ENCODE measurements around the gene GYG2. TPM values are rescaled to one million over a fixed set of nuclear protein-coding genes. Genes with fewer than 3 reads are reported as not detected.

Gene GYG2
- total RNA-seq, 1 donor from 2014 or later = 75.6 TPM

DNA sequence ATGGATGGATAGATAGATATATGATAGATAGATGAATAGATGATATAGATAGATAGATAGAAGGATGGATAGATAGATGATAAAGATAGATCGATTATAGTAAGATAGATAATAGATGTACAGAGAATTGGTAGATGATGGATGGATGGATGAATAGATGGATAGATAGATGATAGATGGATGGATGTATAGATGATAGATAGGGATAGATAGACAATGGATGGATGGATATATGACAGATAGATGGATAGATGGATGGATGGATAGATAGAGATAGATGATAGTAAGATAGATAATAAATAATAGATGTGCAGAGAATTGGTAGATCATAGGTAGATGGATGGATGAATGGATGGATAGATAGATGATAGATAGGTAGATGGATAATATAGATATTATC lies 12.2 kb downstream of the GYG2 start:
- H3K36me3 Mint-ChIP-seq (ENCODE audit: low read depth) = peaks cover 63% of the 10 kb centered on the region
- no peak for TF ChIP-seq CTCF (conservative IDR thresholded peaks at IDR 0.05)
- H3K27me3 Mint-ChIP-seq (ENCODE audit: low read depth) = no peaks in the 10 kb centered on the region
- no peak for DNase-seq (ENCODE audit: low read depth, low spot score)
- no peak overlapping the region for H3K27ac Mint-ChIP-seq (ENCODE audit: unreplicated experiment)
- peaks cover 7% of the 10 kb centered on the region for H3K4me1 Mint-ChIP-seq
- H3K4me3 Mint-ChIP-seq = no peak overlapping the region
- peaks cover 35% of the 10 kb centered on the region for H3K9me3 Mint-ChIP-seq

DNA sequence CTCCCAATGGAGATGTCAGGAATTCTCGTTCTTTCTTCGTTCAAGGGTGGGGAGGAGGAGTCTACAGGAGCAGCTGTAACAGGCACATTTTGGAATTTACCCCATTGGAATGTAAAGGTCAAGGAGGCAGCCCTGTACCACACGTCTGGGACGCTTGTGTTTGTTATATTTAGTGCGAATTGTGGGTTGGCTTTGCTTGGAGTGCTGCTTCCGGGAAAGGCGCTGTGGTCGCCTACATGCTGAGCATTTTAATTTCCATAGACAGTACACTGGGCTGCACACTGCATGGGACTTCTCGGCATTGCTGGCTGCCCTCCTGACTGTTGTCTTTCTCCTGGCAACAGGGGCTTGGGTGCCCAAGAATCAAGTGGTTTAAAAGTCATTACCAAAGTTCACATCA lies 12.8 kb downstream of the GYG2 start:
- Mint-ChIP-seq H3K36me3 (ENCODE audit: low read depth) (peaks cover 60% of the 10 kb centered on the region), H3K27me3 (ENCODE audit: low read depth) (no peaks in the 10 kb centered on the region), H3K9me3 (peaks cover 33% of the 10 kb centered on the region), H3K27ac (ENCODE audit: unreplicated experiment) (no peak overlapping the region), H3K4me1 (peaks cover 7% of the 10 kb centered on the region), H3K4me3 (no peak overlapping the region)
- no peak for TF ChIP-seq CTCF (conservative IDR thresholded peaks at IDR 0.05)
- no peak for DNase-seq (ENCODE audit: low read depth, low spot score)

GRCh38 chrX:2846992-2847391 lies 18.3 kb downstream of the GYG2 start:
- Mint-ChIP-seq H3K27ac (ENCODE audit: unreplicated experiment) (no peak overlapping the region), H3K36me3 (ENCODE audit: low read depth) (peaks cover 23% of the 10 kb centered on the region), H3K4me3 (no peak overlapping the region), H3K9me3 (peaks cover 7% of the 10 kb centered on the region), H3K27me3 (ENCODE audit: low read depth) (no peaks in the 10 kb centered on the region), H3K4me1 (peaks cover 19% of the 10 kb centered on the region)
- no peak for TF ChIP-seq CTCF (conservative IDR thresholded peaks at IDR 0.05)
- DNase-seq (ENCODE audit: low read depth, low spot score) = no peak

- H3K9me3 Mint-ChIP-seq = peaks cover 3% of the 10 kb centered on the region
- peak overlapping the region; percentile 58 for H3K27ac Mint-ChIP-seq (ENCODE audit: unreplicated experiment)
- H3K27me3 Mint-ChIP-seq (ENCODE audit: low read depth) = no peaks in the 10 kb centered on the region
- no peak for TF ChIP-seq CTCF (conservative IDR thresholded peaks at IDR 0.05)
- DNase-seq (ENCODE audit: low read depth, low spot score) = no peak
- H3K36me3 Mint-ChIP-seq (ENCODE audit: low read depth) = peaks cover 20% of the 10 kb centered on the region
- H3K4me3 Mint-ChIP-seq = peak overlapping the region; percentile 9
- H3K4me1 Mint-ChIP-seq = peaks cover 19% of the 10 kb centered on the region
Observed at GRCh38 chrX:2848871-2849301, 20.2 kb downstream of the GYG2 start.

- DNase-seq (ENCODE audit: low read depth, low spot score) = no peak
- Mint-ChIP-seq H3K4me3 (no peak overlapping the region), H3K27ac (ENCODE audit: unreplicated experiment) (no peak overlapping the region), H3K9me3 (peaks cover 2% of the 10 kb centered on the region), H3K4me1 (no peaks in the 10 kb centered on the region), H3K36me3 (ENCODE audit: low read depth) (peaks cover 40% of the 10 kb centered on the region), H3K27me3 (ENCODE audit: low read depth) (no peaks in the 10 kb centered on the region)
- no peak for TF ChIP-seq CTCF (conservative IDR thresholded peaks at IDR 0.05)
Observed at GRCh38 chrX:2854918-2855317, 26.2 kb downstream of the GYG2 start.

DNA sequence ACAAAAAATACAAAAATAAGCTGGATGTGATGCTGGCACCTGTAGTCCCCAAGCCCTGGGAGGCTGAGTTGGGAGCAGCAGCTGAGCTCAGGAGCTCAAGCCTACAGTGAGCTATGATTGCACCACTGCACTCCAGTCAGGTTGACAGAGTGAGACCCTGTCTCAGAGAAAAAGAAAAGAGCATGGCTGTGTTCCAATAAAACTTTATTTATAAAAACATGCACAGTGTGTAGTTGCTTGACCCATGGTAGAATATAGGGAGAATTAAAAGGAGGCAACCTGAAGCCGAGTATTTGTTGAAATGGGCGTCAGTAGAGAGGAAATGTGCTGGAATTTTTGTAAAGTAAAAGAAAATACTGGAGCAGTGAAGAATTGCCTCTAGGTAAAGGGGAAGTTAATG lies 27.0 kb downstream of the GYG2 start:
- Mint-ChIP-seq H3K27ac (ENCODE audit: unreplicated experiment) (no peak overlapping the region), H3K27me3 (ENCODE audit: low read depth) (no peaks in the 10 kb centered on the region), H3K4me1 (no peaks in the 10 kb centered on the region), H3K9me3 (peaks cover 2% of the 10 kb centered on the region), H3K36me3 (ENCODE audit: low read depth) (peaks cover 44% of the 10 kb centered on the region), H3K4me3 (no peak overlapping the region)
- no peak for TF ChIP-seq CTCF (conservative IDR thresholded peaks at IDR 0.05)
- no peak for DNase-seq (ENCODE audit: low read depth, low spot score)
